ENCODE results near the gene MED12L. TPM values are rescaled to one million over a fixed set of nuclear protein-coding genes. Genes with fewer than 3 reads are reported as not detected.

MED12L gene
- total RNA-seq, 2 experiments from 2014 or later, result 12.6 to 32.7 TPM

DNA sequence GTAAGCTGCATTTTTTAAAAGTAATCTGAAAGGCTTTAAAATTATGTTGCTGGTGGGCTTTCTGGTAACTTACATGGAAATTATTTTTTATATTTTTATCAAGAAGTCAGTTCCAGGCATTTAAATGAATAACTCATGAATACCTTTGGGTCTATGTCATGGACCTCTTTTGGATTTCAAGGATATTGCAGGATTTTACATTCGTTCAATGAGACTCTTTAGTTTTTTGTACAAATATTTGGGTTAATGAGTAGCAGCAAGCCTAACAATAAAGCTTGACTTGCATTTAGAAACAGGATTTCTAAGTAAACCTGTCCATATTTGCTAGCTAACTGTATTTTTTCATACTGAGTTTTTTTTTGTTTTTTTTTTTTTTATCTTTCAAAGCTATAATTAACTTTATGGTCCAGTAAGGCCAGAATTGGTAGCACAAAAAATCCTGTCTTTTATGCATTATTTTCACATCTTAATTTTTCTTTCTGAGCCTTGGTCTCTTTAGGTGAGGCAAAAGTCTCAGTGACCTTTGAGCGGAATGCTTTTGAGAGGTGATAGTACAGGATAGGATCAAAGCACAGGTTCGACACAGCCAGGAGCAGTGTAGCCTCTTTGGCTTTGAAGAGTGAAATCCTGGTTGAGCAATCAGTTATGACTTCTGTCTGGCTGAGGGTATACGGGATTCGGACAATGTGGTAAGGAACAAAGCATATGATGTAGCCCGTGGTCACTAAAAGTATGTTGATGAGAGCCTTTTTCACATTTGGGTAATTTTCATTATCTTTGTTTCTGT is 112.7 kb downstream of the MED12L start:
- H3K4me1 ChIP-seq (ENCODE audit: insufficient read depth, low read length, poor library complexity, severe bottlenecking), result no peaks in the 10 kb centered on the region
- BruUV-seq (replicated peaks), result no TSS peak

DNA sequence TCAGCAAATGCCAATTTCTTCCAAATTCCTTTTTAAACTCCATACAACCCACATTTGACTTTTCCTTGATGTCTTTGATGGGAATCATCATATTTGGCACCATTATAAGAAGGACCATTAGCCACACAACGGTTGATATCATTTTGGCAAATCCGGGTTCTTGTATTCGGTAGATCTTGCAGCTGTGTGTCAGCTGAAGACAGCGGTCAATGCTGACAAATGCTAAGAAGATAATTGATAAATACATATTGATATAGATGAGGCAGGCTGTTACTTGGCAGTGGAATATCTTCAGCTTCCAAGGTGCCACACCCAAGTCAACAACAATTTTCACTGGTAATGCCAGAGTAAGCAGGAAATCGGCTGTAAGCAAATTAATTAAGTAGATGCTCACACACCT is 113.4 kb downstream of the MED12L start:
- no TSS peak for BruUV-seq (replicated peaks)
- POLR2A ChIA-PET, result interaction anchor here (0.5 to 1.4 kb wide), 3 partner anchors 9 to 269 kb away, joined by 3 to 7 read pairs (median 4); no protein-coding TSS in a partner anchor
- H3K79me2 ChIP-seq (ENCODE audit: insufficient read depth, low read depth, low read length), result no peaks in the 10 kb centered on the region
- no peak overlapping the region for H3K4me2 ChIP-seq (ENCODE audit: low read length)
- H2AFZ ChIP-seq (ENCODE audit: low read length), result no peak overlapping the region
- no peaks in the 10 kb centered on the region for H4K20me1 ChIP-seq (ENCODE audit: insufficient read depth, low read length)
- H3K4me3 ChIP-seq (ENCODE audit: low read depth, low read length, poor library complexity, severe bottlenecking), result no peak overlapping the region
- no peak for DNase-seq (ENCODE audit: low spot score)
- CTCF ChIA-PET (ENCODE audit: unreplicated experiment), result no interaction called here
- TF ChIP-seq, protein P1, sequence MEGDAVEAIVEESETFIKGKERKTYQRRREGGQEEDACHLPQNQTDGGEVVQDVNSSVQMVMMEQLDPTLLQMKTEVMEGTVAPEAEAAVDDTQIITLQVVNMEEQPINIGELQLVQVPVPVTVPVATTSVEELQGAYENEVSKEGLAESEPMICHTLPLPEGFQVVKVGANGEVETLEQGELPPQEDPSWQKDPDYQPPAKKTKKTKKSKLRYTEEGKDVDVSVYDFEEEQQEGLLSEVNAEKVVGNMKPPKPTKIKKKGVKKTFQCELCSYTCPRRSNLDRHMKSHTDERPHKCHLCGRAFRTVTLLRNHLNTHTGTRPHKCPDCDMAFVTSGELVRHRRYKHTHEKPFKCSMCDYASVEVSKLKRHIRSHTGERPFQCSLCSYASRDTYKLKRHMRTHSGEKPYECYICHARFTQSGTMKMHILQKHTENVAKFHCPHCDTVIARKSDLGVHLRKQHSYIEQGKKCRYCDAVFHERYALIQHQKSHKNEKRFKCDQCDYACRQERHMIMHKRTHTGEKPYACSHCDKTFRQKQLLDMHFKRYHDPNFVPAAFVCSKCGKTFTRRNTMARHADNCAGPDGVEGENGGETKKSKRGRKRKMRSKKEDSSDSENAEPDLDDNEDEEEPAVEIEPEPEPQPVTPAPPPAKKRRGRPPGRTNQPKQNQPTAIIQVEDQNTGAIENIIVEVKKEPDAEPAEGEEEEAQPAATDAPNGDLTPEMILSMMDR (conservative IDR thresholded peaks at IDR 0.05; ENCODE audit: low read length), result no peak
- TF ChIP-seq EZH2phosphoT487 (IDR thresholded peaks at IDR 0.05; ENCODE audit: borderline replicate concordance, low read depth, low read length), result no peak
- peaks cover 4% of the 10 kb centered on the region; the same call in 1 of the 2 replicates for H3K36me3 ChIP-seq (ENCODE audit: insufficient read depth, low read length)
- H3K9me3 ChIP-seq (ENCODE audit: low read length), result no peaks in the 10 kb centered on the region
- intact Hi-C loops (cut with micrococcal nuclease; ENCODE audit: unreplicated experiment), result no loop called here
- H3K4me1 ChIP-seq (ENCODE audit: insufficient read depth, low read length, poor library complexity, severe bottlenecking), result no peaks in the 10 kb centered on the region
- H3K27ac ChIP-seq (ENCODE audit: low read depth, low read length, poor library complexity, severe bottlenecking), result no peak overlapping the region
- H3K9me2 ChIP-seq (ENCODE audit: insufficient read depth, low read length), result no peaks in the 10 kb centered on the region

More for the DNA sequence above, 112.7 kb downstream of the MED12L start:
- no peaks in the 10 kb centered on the region for H3K9me2 ChIP-seq (ENCODE audit: insufficient read depth, low read length)
- no peak overlapping the region for H2AFZ ChIP-seq (ENCODE audit: low read length)
- ChIA-PET POLR2A (interaction anchor here (0.5 to 1.4 kb wide), 3 partner anchors 9 to 268 kb away, joined by 3 to 7 read pairs (median 4); no protein-coding TSS in a partner anchor), CTCF (ENCODE audit: unreplicated experiment) (no interaction called here)
- peaks cover 4% of the 10 kb centered on the region; the same call in 1 of the 2 replicates for H3K36me3 ChIP-seq (ENCODE audit: insufficient read depth, low read length)
- H3K4me3 ChIP-seq (ENCODE audit: low read depth, low read length, poor library complexity, severe bottlenecking), result no peak overlapping the region
- H3K9me3 ChIP-seq (ENCODE audit: low read length), result no peaks in the 10 kb centered on the region
- no peak for DNase-seq (ENCODE audit: low spot score)
- H3K4me2 ChIP-seq (ENCODE audit: low read length), result no peak overlapping the region
- TF ChIP-seq EZH2phosphoT487 (IDR thresholded peaks at IDR 0.05; ENCODE audit: borderline replicate concordance, low read depth, low read length), result no peak
- TF ChIP-seq, protein P1 (conservative IDR thresholded peaks at IDR 0.05; ENCODE audit: low read length), result no peak
- intact Hi-C loops (cut with micrococcal nuclease; ENCODE audit: unreplicated experiment), result no loop called here
- no peaks in the 10 kb centered on the region for H3K79me2 ChIP-seq (ENCODE audit: insufficient read depth, low read depth, low read length)
- no peaks in the 10 kb centered on the region for H4K20me1 ChIP-seq (ENCODE audit: insufficient read depth, low read length)
- no peak overlapping the region for H3K27ac ChIP-seq (ENCODE audit: low read depth, low read length, poor library complexity, severe bottlenecking)

Data from OCI-LY7 (cell line).